GM19238 (cell line): ENCODE measurements around the gene SAA1.

Experiments used
- DNase-seq: peaks from one replicate; pipeline ENCODE4 v3.0.0; 2011; ENCODE audit warnings: low spot score; ENCODE audit not compliant: insufficient read length

The SAA1 gene

GRCh38 chr11:18310800-18311340 lies 44.8 kb downstream of the SAA1 start:
- DNase-seq = no peak

GRCh38 chr11:18312012-18312411 lies 45.9 kb downstream of the SAA1 start:
- DNase-seq = no peak

- no peak for DNase-seq
Observed at GRCh38 chr11:18312663-18313420, 46.8 kb downstream of the SAA1 start.

- DNase-seq = no peak
Observed at GRCh38 chr11:18313965-18314763, 48.1 kb downstream of the SAA1 start.

GRCh38 chr11:18314784-18315523 lies 48.9 kb downstream of the SAA1 start:
- no peak for DNase-seq

DNA sequence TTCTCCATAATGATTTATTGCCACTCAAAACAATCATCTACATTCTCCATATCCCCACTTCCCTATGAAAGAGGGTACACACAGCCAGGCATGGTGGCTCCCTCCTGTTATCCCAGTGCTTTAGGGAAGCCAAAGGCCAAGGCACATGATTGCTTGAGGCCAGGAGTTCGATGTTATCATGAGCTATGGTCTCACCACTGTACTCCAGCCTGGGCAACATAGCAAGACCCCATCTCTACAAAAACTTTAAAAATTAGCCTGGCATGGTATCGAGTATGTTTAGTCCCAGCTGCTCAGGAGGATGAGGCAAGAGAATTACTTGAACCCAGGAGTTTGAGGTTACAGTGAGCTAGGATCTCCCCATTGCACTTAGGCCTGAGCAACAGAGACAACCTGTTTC lies 49.8 kb downstream of the SAA1 start:
- DNase-seq = no peak

DNA sequence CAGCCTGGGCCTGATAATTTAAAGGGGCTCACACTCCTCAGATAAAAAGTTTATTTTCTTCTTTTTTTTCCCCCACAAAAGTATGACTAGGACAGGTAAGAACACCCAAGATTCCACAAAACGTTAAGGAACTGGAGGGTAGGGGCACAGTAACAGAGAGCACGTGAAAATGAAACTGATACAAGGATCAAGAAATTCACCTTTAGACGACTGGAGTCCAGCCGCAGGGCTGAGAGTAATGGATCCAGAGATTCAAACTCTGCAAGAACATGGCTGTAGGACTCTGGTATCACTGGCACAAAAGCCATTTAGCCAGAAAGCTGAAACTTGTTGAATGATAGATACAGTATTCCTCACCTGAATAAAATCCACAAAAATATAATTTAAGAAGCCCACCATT lies 51.5 kb downstream of the SAA1 start:
- DNase-seq = no peak
